NCI-H526 (cell line): Measurements from ENCODE around the gene MYO7A.

Experiments
- DNase-seq, 2 experiments: peaks; one replicate each; lab custom pipeline; 2025; lab: John Stamatoyannopoulos, UW

The MYO7A gene

GRCh38 chr11:77112641-77113381, 15.2 kb upstream of the MYO7A start:
- no peak for DNase-seq

GRCh38 chr11:77113382-77114088, 14.5 kb upstream of the MYO7A start:
- peak in 1 of 2 experiments; percentile 46 for DNase-seq

GRCh38 chr11:77114089-77114463, 14.0 kb upstream of the MYO7A start:
- no peak for DNase-seq

GRCh38 chr11:77115181-77115611, 12.8 kb upstream of the MYO7A start:
- peak in 1 of 2 experiments; percentile 29 for DNase-seq

GRCh38 chr11:77115956-77116355, 12.1 kb upstream of the MYO7A start:
- no peak for DNase-seq

GRCh38 chr11:77117492-77117891, 10.6 kb upstream of the MYO7A start:
- DNase-seq = no peak

- no peak for DNase-seq
Observed at GRCh38 chr11:77118086-77118485, 10.0 kb upstream of the MYO7A start.

GRCh38 chr11:77118971-77119370, 9.1 kb upstream of the MYO7A start:
- no peak for DNase-seq

- DNase-seq = no peak
Observed at GRCh38 chr11:77119531-77119936, 8.5 kb upstream of the MYO7A start.

- no peak for DNase-seq
Observed at GRCh38 chr11:77120571-77120970, 7.5 kb upstream of the MYO7A start.

GRCh38 chr11:77121096-77121640, 6.9 kb upstream of the MYO7A start:
- DNase-seq = no peak

- DNase-seq = no peak
Observed at GRCh38 chr11:77121876-77122575, 6.0 kb upstream of the MYO7A start.

GRCh38 chr11:77122576-77123212, 5.4 kb upstream of the MYO7A start:
- no peak for DNase-seq

- DNase-seq = no peak
Observed at GRCh38 chr11:77123591-77123990, 4.5 kb upstream of the MYO7A start.

GRCh38 chr11:77124041-77124440, 4.0 kb upstream of the MYO7A start:
- no peak for DNase-seq

GRCh38 chr11:77124488-77124887, 3.6 kb upstream of the MYO7A start:
- no peak for DNase-seq

- no peak for DNase-seq
Observed at GRCh38 chr11:77125191-77125590, 2.9 kb upstream of the MYO7A start.

GRCh38 chr11:77125695-77126094, 2.4 kb upstream of the MYO7A start:
- DNase-seq = no peak

- DNase-seq = no peak
Observed at GRCh38 chr11:77126156-77126775, 1.8 kb upstream of the MYO7A start.

GRCh38 chr11:77126861-77127234, 1.2 kb upstream of the MYO7A start:
- DNase-seq = peak in 1 of 2 experiments; percentile 51

- peak in 1 of 2 experiments; percentile 77 for DNase-seq
Observed at GRCh38 chr11:77127235-77127911, 673 bp upstream of the MYO7A start.
